CD14-positive monocyte (primary cell): ENCODE measurements around the gene CCN5. TPM values are rescaled to one million over a fixed set of nuclear protein-coding genes. Genes with fewer than 3 reads are reported as not detected.

Experiments
- DNase-seq, 3 donors: peaks; one replicate each; pipeline ENCODE4 v3.0.0-alpha.2; 2011 to 2022
- H2AFZ ChIP-seq: 2 replicates; pipeline ENCODE4 v1.6.0; 2012; ENCODE audit warnings: mild to moderate bottlenecking, low read depth, low read length, inconsistent platforms; ENCODE audit not compliant: insufficient read depth, poor library complexity, severe bottlenecking
- H3K27ac ChIP-seq, 2 donors: 1 replicate in 1 of 2; 2 replicates in 1 of 2; pipeline ENCODE4 v1.5.1; 2012 to 2013; ENCODE audit warnings: low read length in 2 of 2, control low read depth in 1 of 2, inconsistent platforms in 1 of 2, low read depth in 1 of 2, mild to moderate bottlenecking in 1 of 2
- H3K27me3 ChIP-seq, 2 donors: one replicate each; pipeline versions ENCODE4 v1.6.0 to v1.6.1; 2011 to 2013; ENCODE audit warnings: low read length in 2 of 2; ENCODE audit not compliant: control insufficient read depth in 2 of 2, insufficient read depth in 2 of 2
- H3K36me3 ChIP-seq, 2 donors: replicated peaks in 1 of 2; 1 replicate in 1 of 2; 2 replicates in 1 of 2; pipeline versions ENCODE4 v1.5.1 to v1.6.1; 2012 to 2013; ENCODE audit warnings: low read length in 2 of 2, control low read depth in 1 of 2, inconsistent platforms in 1 of 2, mild to moderate bottlenecking in 1 of 2; ENCODE audit not compliant: insufficient read depth in 2 of 2, control insufficient read depth in 1 of 2
- H3K4me1 ChIP-seq, 2 donors: 1 replicate in 1 of 2; 2 replicates in 1 of 2; pipeline versions ENCODE4 v1.5.1 to v1.6.1; 2012 to 2013; ENCODE audit warnings: low read length in 2 of 2, control low read depth in 1 of 2, inconsistent platforms in 1 of 2, mild to moderate bottlenecking in 1 of 2, moderate library complexity in 1 of 2; ENCODE audit not compliant: insufficient read depth in 2 of 2, control insufficient read depth in 1 of 2
- H3K4me2 ChIP-seq: replicated peaks from 2 replicates; pipeline ENCODE3; 2012; ENCODE audit warnings: low read length, moderate library complexity, mild to moderate bottlenecking; ENCODE audit not compliant: poor library complexity, severe bottlenecking; ENCODE audit errors: extremely low read depth
- H3K4me3 ChIP-seq, 3 experiments: fragments of 200-600 bp in 1 of 3; sonication (generic) in 1 of 3; replicated peaks in 1 of 3; 1 replicate in 2 of 3; 2 replicates in 1 of 3; pipeline ENCODE4 v1.5.1; 2011 to 2013; ENCODE audit warnings: low read length in 3 of 3, mild to moderate bottlenecking in 3 of 3, control low read depth in 2 of 3, low read depth in 2 of 3, inconsistent platforms in 1 of 3, moderate library complexity in 1 of 3
- H3K79me2 ChIP-seq: 2 replicates; pipeline ENCODE4 v1.6.0; 2012; ENCODE audit warnings: mild to moderate bottlenecking, control low read depth, inconsistent platforms, low read length, moderate library complexity; ENCODE audit not compliant: insufficient read depth
- H3K9ac ChIP-seq: 2 replicates; pipeline ENCODE4 v1.6.0; 2017; ENCODE audit warnings: low read length, mild to moderate bottlenecking; ENCODE audit not compliant: insufficient read depth, poor library complexity, severe bottlenecking
- H3K9me3 ChIP-seq, 2 donors: replicated peaks in 1 of 2; 1 replicate in 1 of 2; 2 replicates in 1 of 2; pipeline versions ENCODE4 v1.5.1 to v1.6.1; 2012 to 2013; ENCODE audit warnings: low read length in 2 of 2, control low read depth in 1 of 2; ENCODE audit not compliant: control insufficient read depth in 1 of 2, insufficient read depth in 1 of 2
- H4K20me1 ChIP-seq: 2 replicates; pipeline ENCODE4 v1.6.0; 2012; ENCODE audit warnings: mild to moderate bottlenecking, low read length, control low read depth, moderate library complexity; ENCODE audit not compliant: insufficient read depth
- H3K27ac Mint-ChIP-seq, 7 donors: one replicate each; pipeline ENCODE4 v1.8.0; 2020; ENCODE audit warnings: mild to moderate bottlenecking in 7 of 7, mixed read lengths in 7 of 7, moderate library complexity in 6 of 7, inconsistent platforms in 2 of 7
- H3K27me3 Mint-ChIP-seq, 3 donors: one replicate each; pipeline ENCODE4 v1.8.0; 2021 to 2022; ENCODE audit warnings: low read depth in 3 of 3, mild to moderate bottlenecking in 3 of 3, mixed read lengths in 3 of 3, moderate library complexity in 3 of 3, inconsistent platforms in 1 of 3
- H3K36me3 Mint-ChIP-seq, 2 donors: one replicate each; pipeline ENCODE4 v1.8.0; 2020; ENCODE audit warnings: mixed read lengths in 2 of 2, inconsistent platforms in 1 of 2, mild to moderate bottlenecking in 1 of 2
- H3K4me1 Mint-ChIP-seq: one replicate; pipeline ENCODE4 v1.8.0; 2020; ENCODE audit warnings: mild to moderate bottlenecking, mixed read lengths
- H3K4me3 Mint-ChIP-seq, 2 donors: one replicate each; pipeline ENCODE4 v1.8.0; 2020; ENCODE audit warnings: mild to moderate bottlenecking in 2 of 2, mixed read lengths in 2 of 2, moderate library complexity in 1 of 2
- H3K9me3 Mint-ChIP-seq, 7 donors: one replicate each; pipeline ENCODE4 v1.8.0; 2020 to 2022; ENCODE audit warnings: mixed read lengths in 7 of 7, mild to moderate bottlenecking in 6 of 7, moderate library complexity in 6 of 7, inconsistent platforms in 2 of 7
- CTCF ChIP-seq: fragments of 200-600 bp; IDR thresholded peaks from one replicate; pipeline ENCODE4 v1.8.0; 2022; ENCODE audit warnings: antibody characterized with exemption, mild to moderate bottlenecking
- WGBS: methylation state at CpG from one replicate; pipeline ENCODE4 v1.1.5; 2013; ENCODE audit warnings: missing lambda C conversion rate; ENCODE audit not compliant: insufficient coverage; 5-methylcytosine and 5-hydroxymethylcytosine counted together
- intact Hi-C, 2 donors: fragments of 100-400 bp; cut with micrococcal nuclease; formaldehyde crosslinking; loops; one replicate each; pipeline versions ENCODE4 v1.15.0 to v1.15.1; 2023
- polyA plus RNA-seq, 3 donors: library from polyadenylated mRNA; depleted of rRNA in 1 of 3; unstranded in 2 of 3; stranded (reverse) in 1 of 3; fragments of 300-500 nt in 2 of 3; fragments of >200 nt in 1 of 3; fragmentation: Illumina TruSeq in 2 of 3; gene quantifications; 1 replicate in 2 of 3; 2 replicates in 1 of 3; pipeline ENCODE4 v1.2.3, GENCODE V29; 2012 to 2021

The CCN5 gene
- polyA plus RNA-seq, 3 donors: not detected

- no peak for DNase-seq
- Histone ChIP-seq H3K4me3 (no peak overlapping the region), H3K27ac (no peak overlapping the region), H2AFZ (no peak overlapping the region), H3K9ac (no peak overlapping the region), H4K20me1 (no peaks in the 10 kb centered on the region), H3K4me2 (no peak overlapping the region), H3K36me3 (no peaks in the 10 kb centered on the region), H3K79me2 (no peaks in the 10 kb centered on the region), H3K27me3 (peaks cover 15 to 37% of the 10 kb centered on the region in 2 donors), H3K4me1 (peaks cover 6 to 11% of the 10 kb centered on the region in 2 donors), H3K9me3 (peaks cover under 1 to 9% of the 10 kb centered on the region in 2 donors)
- Mint-ChIP-seq H3K4me3 (peak overlapping the region in 1 of 2 donors; percentile 73), H3K36me3 (peaks cover 4 to 8% of the 10 kb centered on the region in 2 donors), H3K9me3 (peaks cover 0 to 13% (median 5%) of the 10 kb centered on the region in 7 donors), H3K4me1 (peaks cover 13% of the 10 kb centered on the region), H3K27ac (peak overlapping the region in 1 of 7 donors; percentile 32), H3K27me3 (peaks cover 34 to 52% (median 37%) of the 10 kb centered on the region in 3 donors)
- 94% methylated on average over 6 of the region's 12 CpGs for WGBS
- no peak for TF ChIP-seq CTCF
- intact Hi-C loops: no loop called here
Measured at GRCh38 chr20:44743916-44744655, 28.9 kb downstream of the CCN5 start.

- Mint-ChIP-seq H3K27ac (no peak overlapping the region), H3K4me1 (peaks cover 13% of the 10 kb centered on the region), H3K9me3 (peaks cover 0 to 13% (median 4%) of the 10 kb centered on the region in 7 donors), H3K36me3 (peaks cover 4 to 8% of the 10 kb centered on the region in 2 donors), H3K4me3 (peak overlapping the region; percentile 50 to 84), H3K27me3 (peaks cover 37 to 61% (median 39%) of the 10 kb centered on the region in 3 donors)
- Histone ChIP-seq H3K27ac (no peak overlapping the region), H3K79me2 (no peaks in the 10 kb centered on the region), H4K20me1 (no peaks in the 10 kb centered on the region), H3K9me3 (peaks cover 0 to 9% of the 10 kb centered on the region in 2 donors), H3K27me3 (peaks cover 15 to 43% of the 10 kb centered on the region in 2 donors), H3K4me1 (peaks cover 6 to 11% of the 10 kb centered on the region in 2 donors), H3K4me2 (peak overlapping the region; percentile 73), H3K36me3 (no peaks in the 10 kb centered on the region), H3K9ac (no peak overlapping the region), H3K4me3 (peak overlapping the region in 1 of 3 experiments; percentile 62), H2AFZ (no peak overlapping the region)
- no peak for DNase-seq
- TF ChIP-seq CTCF: no peak
- 0% methylated on average over 1 of the region's 5 CpGs for whole genome bisulfite sequencing
- intact Hi-C loops: loop anchor here (5.0 kb wide), 1 partner anchor 122 kb away; no protein-coding TSS in a partner anchor
Measured at GRCh38 chr20:44745122-44745597, 30.0 kb downstream of the CCN5 start.
